Activated CD8-positive, alpha-beta memory T cell treated with anti-CD3 and anti-CD28 coated beads, Interleukin-2, amount 50 U/mL, for 24 hours (primary cell): ENCODE data around the gene UBXN6.
A peak's percentile ranks its signal among the peaks of the same experiment; 100 is the strongest.

ENCODE experiments used
- DNase-seq: peaks from one replicate; pipeline ENCODE4 v3.0.0-alpha.2; 2020; ENCODE audit errors: extremely low read depth

UBXN6 gene, protein sequence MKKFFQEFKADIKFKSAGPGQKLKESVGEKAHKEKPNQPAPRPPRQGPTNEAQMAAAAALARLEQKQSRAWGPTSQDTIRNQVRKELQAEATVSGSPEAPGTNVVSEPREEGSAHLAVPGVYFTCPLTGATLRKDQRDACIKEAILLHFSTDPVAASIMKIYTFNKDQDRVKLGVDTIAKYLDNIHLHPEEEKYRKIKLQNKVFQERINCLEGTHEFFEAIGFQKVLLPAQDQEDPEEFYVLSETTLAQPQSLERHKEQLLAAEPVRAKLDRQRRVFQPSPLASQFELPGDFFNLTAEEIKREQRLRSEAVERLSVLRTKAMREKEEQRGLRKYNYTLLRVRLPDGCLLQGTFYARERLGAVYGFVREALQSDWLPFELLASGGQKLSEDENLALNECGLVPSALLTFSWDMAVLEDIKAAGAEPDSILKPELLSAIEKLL

DNA sequence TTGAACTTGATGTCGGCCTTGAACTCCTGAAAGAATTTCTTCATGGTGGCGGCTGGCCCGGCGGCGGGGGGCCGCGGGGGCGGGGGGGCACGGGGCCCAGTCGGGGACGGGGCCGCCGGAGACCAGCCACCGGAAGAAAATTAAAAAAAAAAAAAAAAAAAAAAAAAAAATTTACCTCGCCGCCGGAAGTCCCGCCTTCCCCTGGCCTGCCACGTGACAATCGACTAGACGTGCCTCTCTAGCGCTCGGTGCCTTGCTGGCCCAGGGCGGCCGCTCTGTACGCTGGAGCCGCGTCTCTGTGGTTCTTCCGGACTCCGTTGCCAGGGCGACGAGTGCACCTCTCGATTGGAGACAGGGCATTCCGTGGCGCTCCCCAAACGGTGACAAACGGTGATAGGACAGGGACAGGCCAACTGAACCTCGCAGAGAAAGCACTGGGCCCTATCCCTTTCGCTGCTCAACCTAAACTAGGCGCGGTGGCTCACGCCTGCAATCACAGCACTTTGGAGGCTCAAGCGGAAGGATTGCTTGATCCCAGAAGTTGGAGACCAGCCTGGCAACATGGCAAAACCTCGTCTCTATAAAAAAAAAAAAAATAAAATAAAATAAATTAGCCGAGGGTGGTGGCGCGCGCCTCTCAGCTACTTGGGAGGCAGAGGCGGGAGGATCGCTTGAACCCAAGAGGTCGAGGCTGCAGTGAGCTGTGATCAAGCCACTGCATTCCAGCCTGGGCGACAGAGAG is at the start of gene UBXN6:
UBXN6 (minus strand) TSS at position 141 of the 742 bp plus-strand sequence; CDS start at position 44, 97 bp downstream.
- DNase-seq, result peak; percentile 90

DNA sequence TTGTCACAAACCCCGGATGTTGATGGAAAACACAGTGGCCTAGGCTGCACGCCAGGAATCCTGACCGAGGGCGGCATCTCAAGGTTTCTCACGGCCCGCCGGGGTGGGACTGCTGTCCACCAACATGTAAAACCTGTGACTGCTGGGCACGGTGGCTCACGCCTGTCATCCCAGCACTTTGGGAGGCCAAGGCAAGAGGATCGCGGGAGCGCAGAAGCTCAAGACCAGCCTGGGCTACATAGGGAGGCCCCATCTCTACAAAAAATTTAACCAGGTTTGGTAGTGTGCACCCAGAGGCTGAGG is 49.5 kb upstream of the UBXN6 start:
- DNase-seq, result no peak

DNA sequence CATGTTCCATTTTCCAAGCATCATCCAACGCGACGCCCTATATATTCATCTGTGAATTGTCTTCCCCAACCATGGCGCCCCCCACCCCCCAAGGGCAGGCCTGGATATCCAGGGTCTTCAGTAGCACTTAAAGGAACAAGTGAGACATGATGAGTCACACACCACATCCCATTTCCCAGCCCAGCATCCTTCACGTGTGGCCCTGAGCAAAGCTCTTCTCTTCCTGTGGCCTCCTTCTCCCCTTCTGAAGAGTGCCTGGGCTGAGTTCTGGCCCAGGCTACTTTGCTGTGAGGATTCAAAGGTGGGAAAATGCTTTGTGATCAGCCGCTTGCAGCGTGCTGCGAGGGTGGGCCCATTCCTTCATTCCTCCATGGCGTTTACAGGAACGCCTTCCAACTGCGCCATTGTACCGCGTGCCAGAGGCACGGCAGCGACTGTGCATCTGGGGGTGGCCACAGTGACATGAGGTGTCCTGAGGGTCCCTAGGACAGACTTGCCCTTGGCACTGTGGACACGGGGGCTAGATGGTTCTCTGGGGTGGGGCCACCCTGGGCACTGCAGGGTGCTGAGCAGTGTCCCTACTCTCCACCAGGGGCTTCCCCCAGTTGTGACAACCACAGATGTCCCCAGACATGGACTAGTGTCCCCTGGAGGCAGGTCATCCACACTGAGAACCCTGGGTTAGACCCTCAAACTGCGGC is 49.0 kb upstream of the UBXN6 start:
- no peak for DNase-seq

DNA sequence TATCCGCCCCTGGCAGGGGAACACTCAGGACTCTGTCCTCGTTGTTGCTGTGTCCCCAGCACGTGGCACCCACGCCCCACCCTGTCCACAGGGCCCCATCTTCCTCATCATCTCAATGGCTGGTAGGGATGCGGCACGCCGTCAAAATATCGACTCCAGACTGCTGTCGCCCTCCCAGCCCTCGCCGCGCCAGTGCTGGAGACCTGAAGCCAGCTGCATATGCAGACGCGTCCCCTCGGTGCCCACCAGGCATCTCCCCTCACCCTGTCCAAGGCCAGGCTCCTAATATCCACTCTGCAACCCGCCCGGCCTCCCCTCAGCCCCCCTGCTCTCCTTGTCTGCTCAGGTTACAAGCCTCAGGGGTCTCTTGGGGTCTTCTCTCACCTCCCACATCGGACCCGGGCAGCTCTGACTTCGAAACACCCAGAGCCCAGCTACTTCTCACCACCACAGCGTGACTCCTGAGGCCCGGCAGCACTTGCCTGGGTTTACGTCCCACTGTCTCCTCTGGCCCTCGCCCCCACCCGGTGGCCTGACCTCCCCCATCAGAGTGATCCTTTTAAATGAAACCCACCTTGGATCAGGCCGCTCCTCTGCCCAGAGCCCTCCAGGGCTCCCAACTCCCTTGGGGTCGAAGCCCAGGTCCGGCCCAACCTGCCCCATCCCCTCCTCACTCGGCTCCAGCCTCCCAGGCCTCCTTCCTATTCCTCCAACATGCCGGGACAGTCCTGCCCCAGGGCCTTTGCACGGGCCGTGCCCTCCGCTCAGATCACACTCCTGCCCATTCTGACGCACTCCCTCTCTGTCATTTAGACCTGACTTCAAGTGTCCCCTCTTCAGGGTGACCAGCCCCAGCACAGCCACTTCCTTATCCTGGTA is 48.2 kb upstream of the UBXN6 start:
- DNase-seq, result no peak

DNA sequence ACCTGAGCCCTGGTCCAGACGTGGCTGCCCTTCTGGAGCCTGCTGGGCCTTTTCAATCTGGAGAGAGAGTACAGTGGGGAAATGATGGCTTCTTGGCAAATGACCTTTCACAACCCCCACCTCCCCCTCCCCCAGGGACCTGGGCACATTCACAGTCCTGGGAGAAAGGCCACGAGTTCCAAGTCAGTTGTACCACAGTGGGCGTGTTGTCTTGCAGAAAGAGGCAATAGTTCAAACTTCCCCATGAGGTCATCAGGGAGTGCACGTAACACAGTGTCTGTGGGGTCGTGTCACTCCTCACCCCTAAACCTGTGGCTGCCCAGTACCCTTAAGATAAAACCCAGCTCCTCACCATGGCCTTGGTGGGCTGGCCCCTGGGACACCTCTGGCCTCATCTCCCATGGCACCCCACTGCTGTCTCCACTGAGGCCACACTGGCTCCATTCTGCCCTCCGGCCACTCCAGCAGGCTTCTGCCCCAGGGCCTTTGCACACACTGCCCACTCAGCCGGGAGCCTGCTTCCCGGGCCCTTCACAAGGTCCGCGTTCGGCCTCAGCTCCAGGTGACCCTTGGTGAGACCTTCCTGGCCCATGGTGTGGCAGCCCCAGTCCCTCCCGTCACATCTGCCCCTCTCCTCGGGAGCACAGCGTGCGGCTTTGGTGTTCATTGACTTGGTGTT is 47.4 kb upstream of the UBXN6 start:
- no peak for DNase-seq

DNA sequence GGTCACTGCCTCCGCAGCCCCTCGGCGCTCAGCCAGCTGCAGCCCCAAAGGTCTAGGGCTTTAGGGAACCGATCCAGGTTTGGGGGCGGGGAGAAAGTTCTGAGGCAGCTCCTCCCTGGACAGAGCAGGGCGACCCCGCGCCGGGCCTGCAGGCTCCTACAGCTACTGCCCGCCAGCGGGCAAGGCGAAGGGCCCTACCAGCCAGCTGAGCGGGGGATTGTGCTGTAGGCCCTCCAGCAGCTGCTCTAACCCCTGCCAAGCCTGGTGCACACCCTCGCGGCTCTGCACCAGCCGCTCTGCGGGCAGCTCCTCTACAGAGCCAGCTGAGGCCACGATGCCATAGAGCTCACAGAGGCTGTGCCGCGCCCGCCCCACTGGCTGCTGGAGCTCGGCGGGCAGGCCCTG is 46.7 kb upstream of the UBXN6 start:
- no peak for DNase-seq

DNA sequence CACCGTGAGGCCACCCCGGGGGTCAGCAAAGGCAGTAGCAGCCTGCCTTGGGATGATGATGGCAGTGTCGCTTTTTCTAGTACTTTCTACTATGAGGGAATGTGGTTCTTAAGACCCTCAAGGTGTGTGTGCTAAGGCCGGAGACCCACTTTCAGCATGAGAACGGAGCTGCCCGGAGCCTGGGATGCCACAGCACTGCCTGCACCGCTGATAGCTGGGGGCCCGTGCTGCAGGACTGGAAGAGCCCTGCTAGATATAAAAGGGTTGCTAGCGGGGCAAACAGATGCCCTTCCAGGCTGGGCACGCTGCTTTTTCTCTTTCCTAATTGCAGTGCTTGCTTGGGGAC is 46.2 kb upstream of the UBXN6 start:
- DNase-seq, result no peak

DNA sequence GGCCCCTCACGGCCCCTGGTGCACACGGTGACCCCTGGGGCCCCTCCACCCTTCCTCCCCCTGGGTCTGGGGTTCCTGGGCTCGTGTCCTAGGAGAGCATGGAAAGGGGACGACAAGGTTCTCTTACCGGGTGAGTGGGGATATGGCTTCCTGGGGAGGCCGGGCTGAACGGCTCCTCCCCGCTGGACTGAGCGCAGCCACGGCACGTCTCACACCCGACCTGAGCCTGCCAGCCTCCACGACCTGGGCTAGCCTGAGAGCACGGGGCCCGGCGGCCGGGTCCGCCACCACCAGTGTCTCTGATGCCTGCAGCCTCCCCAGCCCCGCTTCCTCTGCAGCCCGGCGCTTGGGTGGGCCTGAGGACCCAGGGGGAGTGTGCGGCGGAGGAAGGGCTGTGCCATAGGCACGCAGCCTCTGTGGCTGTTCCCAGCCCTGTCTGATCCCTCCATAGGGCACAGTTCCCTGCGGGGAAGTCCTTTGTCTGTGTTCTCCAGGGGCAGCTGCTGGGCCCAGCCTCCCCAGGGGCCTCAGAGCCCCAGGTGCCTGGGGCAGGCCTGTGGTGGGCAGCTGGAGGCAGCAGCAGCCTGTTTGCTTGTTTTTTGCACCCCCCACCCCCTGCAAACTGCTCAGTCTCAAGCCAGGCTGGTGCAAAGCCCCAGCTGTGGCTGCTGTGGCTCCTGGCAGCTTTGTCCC is 45.7 kb upstream of the UBXN6 start:
- DNase-seq, result no peak

DNA sequence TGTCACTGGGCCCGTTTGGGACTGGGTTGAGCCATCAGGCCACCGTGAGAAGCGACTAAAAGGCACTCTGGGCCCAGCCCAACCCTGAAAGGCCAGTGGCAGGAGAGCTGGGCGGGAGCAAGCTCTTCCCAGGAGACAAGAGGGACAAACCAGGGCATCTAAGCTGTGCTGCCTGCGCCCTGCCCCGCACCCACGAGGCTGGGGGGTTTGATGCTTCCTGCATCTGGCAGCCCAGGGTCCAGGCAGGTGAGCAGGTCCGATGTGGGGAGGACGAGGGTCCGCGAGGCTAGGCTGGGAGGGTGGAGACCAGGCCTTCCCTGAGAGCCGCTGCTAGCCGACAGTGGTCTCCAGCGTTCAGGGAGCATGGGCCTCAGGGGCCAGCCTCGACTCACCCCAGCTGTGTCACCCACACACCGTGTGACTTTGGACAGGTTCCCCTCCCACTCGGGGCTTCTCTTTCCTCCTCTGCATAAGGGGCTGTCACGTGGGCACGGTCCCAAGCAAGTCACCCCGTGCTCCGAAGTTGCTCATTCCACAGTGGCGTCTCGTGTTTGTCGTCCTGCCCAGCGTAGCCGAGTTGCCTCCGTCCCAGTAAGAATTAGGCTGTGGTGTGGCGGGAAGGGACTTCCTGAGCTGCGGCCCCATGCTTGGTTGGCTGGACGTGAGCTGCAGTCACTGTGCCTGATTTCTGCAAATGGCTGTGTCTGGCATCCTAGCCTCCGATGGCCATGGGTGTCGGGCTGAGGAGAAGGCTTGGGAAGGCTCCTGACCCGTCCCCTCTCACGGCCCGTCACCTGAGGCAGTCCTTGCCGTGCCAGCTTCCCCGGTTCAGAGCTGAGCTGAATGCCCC is 44.9 kb upstream of the UBXN6 start:
- no peak for DNase-seq

DNA sequence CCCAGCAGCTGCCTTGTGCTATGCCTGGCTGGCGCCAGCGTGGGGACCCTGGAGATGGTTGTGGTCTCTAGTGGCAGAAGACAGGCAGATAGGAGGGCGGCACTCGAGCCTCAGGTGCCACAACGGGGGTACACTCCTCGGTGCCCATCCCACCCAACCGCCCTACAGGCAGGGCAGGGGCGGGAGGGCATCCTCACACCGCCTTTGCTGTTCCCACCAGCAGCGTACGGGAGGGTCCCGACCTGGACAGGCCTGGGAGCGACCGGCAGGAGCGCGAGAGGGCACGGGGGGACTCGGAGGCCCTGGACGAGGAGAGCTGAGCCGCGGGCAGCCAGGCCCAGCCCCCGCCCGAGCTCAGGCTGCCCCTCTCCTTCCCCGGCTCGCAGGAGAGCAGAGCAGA is 44.1 kb upstream of the UBXN6 start:
- no peak for DNase-seq

DNA sequence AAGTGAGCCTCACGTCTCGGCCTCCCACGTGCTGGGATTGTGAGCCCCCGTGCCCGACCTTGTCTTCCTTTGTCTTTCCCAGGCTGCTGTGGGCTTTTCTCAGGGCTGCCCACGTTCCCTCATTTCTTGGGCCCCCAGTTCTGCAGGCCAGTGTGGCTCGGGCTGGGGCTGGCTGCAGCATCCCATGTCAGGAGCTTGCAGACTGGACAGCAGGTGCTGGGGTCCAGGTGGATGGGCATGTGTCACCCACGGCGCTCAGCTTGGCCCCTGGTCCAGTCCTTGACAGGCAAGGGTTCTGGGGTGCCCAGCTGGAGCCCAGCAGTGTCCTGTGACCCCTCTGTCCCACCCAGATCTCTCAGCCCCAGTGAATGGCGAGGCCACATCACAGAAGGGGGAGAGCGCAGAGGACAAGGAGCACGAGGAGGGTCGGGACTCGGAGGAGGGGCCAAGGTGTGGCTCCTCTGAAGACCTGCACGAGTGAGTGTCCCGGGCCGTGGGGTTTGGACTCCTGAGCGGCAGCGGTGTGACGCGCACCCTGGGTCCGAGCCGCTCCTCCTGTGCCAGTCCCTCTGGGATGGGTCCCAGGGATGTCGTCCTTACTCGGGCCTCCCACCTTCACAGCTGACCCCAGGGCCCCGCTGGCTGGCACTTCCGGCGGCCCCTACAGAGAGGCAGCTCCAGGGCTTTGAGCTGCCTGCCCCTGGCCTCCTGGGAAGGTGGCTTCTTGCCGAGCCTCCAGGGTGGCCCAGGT is 43.4 kb upstream of the UBXN6 start:
- no peak for DNase-seq

DNA sequence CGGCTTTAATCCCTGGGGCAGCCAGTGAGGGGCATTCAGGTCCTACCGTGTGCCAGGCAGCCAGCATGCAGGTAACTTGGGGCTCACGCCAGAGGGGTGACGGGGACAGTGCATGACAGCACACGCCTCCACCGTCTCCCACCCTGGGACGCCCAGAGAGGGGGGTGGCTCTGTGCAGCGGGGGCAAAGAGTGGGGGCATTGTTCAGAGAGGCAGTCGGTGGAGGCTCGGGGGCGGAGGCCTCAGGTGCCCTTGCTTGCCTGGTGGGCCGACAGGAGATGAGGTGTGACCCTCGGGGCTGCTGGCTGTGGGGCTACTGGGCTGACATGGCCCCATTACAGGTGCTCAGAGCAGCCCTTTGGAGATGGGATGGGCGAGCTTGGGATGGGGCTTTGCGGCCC is 42.3 kb upstream of the UBXN6 start:
- no peak for DNase-seq

DNA sequence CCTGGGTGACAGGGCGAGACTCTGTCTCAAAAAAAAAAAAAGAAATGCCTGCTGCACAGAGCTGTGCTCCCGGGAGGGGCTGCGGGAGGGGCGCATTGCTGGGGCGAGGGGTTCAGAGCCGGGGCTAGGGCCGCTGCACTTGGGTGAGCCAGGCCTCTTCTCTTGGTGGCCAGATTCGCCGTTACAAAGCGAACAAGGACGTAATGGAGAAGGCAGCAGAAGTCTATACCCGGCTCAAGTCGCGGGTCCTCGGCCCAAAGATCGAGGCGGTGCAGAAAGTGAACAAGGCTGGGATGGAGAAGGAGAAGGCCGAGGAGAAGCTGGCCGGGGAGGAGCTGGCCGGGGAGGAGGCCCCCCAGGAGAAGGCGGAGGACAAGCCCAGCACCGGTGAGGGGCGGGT is 41.7 kb upstream of the UBXN6 start:
- no peak for DNase-seq

DNA sequence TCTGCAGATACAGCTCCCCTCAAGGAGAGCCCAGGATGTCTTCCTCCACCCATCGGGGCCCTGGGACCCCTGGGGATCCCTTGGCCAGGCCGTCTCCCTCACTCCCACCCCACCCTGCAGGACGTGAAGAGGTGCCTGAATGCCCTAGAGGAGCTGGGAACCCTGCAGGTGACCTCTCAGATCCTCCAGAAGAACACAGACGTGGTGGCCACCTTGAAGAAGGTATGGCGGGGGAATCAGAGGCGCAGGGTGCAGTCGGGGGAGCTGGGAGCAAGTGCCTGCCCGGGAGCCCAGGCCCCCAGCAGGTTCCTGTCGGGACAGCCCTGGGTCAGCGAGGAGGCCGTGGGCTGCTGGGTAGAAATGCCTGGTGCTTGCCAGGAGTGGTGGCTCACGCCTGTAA is 41.1 kb upstream of the UBXN6 start:
- DNase-seq, result no peak

DNA sequence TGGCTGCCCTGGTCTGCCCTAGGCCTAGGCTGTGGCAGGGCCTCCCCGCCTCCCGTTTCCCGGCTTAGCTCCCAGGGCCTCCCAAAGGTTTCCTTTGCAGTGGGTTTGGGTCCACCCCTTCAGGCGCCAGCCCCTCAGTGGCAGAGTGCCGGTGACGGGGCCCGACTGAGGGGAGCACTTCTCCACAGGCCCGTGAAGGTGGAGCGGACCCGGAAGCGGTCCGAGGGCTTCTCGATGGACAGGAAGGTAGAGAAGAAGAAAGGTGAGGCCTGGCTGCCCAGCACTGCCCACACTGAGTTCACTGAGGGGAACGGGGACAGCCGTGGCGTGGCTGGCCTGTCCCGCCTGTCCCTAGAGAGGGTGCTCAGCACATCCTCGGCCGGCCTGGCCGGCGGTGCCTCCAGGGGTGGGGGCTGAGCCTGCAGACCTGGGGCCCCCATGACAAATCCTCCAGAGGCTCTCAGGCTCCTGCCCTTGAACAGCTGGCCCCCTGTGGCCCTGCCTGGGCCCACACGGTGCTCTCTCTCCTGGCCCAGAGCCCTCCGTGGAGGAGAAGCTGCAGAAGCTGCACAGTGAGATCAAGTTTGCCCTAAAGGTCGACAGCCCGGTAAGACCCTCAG is 40.3 kb upstream of the UBXN6 start:
- no peak for DNase-seq

DNA sequence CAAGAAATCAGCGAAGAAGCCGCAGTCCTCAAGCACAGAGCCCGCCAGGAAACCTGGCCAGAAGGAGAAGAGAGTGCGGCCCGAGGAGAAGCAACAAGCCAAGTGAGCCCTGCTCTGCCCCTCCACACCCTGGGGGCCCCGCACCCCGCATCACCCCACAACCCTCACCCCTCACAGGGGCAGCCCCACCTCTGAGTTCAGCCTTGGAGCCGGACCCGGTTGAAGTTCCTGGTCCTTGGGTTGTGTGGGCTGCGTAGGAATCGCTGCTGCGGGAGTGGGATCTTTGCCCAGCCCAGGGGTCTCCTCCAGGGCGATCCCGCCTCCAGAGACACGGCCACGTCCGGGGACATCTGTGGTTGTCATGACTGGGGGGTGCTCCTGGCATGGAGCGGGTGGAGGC is 38.7 kb upstream of the UBXN6 start:
- no peak for DNase-seq

DNA sequence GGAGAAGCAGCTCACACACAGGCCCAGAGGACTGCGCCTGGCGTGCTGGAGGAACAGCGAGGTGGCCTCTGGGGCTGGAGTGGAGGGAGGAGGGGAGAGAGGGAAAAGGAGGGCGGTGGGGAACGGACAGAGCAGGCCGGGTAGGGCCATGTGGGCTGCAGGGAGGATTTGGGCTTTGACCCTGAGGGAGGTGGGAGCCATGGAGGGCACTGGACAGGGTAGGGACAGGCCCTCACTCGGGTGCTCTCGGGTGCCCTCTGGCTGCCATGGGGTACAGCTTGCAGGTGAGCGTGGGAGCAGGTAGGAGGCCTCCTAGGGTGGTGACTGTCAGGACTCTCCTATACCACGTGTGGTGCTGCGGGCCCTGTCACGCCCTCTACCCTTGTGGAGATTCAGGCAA is 37.9 kb upstream of the UBXN6 start:
- DNase-seq, result no peak

DNA sequence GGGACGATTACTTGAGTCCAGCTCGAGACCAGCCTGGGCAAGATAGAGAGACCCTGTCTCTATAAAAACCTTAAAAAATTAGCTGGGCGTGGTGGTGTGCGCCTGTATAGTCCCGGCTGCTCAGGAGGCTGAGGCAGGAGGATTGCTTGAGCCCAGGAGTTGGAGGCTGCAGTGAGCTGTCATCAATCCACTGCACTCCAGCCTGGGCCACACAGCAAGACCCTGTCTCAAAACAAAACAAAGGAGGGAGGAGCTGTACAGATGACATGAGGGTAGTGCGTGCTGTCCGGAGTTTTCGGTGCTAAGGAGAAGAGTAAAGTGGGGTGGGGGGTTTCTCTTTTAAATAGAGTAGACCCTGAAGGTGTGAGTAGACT is 37.1 kb upstream of the UBXN6 start:
- no peak for DNase-seq
